ENCODE data around the gene KRT84.

KRT84 gene

DNA sequence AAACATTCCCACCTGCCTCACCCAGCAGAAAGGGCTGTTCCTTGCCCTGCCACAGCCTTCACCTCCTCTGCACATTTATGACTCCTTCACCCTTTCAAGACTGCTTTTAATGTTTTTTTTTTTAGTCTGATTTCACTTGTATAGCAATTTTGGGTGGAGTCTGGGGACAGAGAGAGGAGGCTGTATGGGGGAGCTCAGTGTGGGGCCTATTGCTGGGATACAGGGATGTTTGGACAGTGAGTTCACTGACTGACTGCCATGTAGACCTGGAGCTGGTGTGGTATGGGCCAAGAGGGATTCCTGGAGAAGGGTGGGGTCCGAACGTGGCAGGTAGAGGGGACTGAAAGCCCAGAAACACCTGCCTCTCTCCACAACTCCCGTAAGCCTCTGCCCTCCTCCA lies 16.2 kb downstream of the KRT84 start:
- Mint-ChIP-seq H3K27me3 (peaks cover 33 to 74% of the 10 kb centered on the region in 2 donors), H3K4me3 (no peak overlapping the region), H3K36me3 (ENCODE audit: insufficient read depth) (peaks cover 3% of the 10 kb centered on the region), H3K9me3 (no peaks in the 10 kb centered on the region), H3K4me1 (ENCODE audit: low read depth in 2 of 2) (no peaks in the 10 kb centered on the region), H3K27ac (no peak overlapping the region)
- ATAC-seq (replicated peaks) = no peak
- DNase-seq = no peak

GRCh38 chr12:52368508-52368907 lies 16.9 kb downstream of the KRT84 start:
- DNase-seq (no peak), ATAC-seq (replicated peaks) (no peak)
- Mint-ChIP-seq H3K9me3 (no peaks in the 10 kb centered on the region), H3K27me3 (peaks cover 33 to 81% of the 10 kb centered on the region in 2 donors), H3K27ac (no peak overlapping the region), H3K36me3 (ENCODE audit: insufficient read depth) (peaks cover 3% of the 10 kb centered on the region), H3K4me1 (ENCODE audit: low read depth in 2 of 2) (no peaks in the 10 kb centered on the region), H3K4me3 (no peak overlapping the region)

- Mint-ChIP-seq H3K27ac (no peak overlapping the region), H3K36me3 (ENCODE audit: insufficient read depth) (peaks cover 3% of the 10 kb centered on the region)
- DNase-seq = no peak
Measured at GRCh38 chr12:52367876-52368275, 17.6 kb downstream of the KRT84 start.

DNA sequence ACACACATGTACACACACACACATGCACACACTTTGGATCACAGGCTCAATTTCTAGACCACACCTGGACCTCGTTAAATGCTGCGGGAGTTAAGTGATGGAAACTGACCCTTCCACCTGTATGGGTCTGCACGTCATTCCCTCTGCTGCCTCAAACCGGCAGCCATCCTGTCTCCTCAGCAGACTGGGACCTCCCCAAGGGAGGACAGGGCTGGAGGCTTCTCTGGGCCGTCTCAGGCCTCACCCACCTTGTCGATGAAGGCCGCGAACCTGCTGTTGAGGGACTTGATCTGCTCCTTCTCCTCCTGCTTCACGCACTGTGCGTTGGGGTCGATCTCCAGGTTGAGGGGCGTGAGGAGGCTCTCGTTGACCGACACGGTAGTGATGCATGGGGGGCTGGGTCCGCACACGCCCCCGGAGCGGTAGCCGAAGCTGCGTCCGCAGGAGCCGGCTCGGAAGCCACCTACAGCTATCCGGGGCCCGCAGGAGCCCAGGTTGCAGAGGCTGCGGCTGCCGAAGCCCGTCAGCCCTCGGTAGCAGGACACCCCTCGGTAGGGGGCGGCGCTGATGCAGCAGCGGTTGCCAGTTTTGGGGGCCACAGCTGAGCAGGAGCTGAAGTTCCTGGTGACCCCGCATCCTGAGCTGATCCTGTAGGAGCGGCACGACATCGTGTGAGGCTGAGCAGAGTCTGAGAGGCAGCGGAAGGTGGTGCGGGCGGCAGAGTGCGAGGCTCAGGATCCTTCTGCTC lies 18.5 kb downstream of the KRT84 start, which contains the start of gene KRT85:
TSS of gene KRT85 (minus strand) at position 744 of the 748 bp plus-strand sequence. CDS start at position 668, 76 bp downstream.
- ATAC-seq (replicated peaks) (no peak), DNase-seq (no peak)
- Mint-ChIP-seq H3K36me3 (ENCODE audit: insufficient read depth) (peaks cover 3% of the 10 kb centered on the region), H3K4me3 (no peak within 1 kb of the TSS), H3K4me1 (ENCODE audit: low read depth in 2 of 2) (peaks cover 3 to 11% of the 10 kb centered on the region in 2 donors), H3K27ac (no peak within 1 kb of the TSS), H3K27me3 (peaks cover 33 to 83% of the 10 kb centered on the region in 2 donors), H3K9me3 (no peaks in the 10 kb centered on the region)

More at GRCh38 chr12:52367876-52368275, 17.6 kb downstream of the KRT84 start:
- Mint-ChIP-seq H3K9me3 (no peaks in the 10 kb centered on the region), H3K4me1 (ENCODE audit: low read depth in 2 of 2) (peaks cover 0 to 4% of the 10 kb centered on the region in 2 donors), H3K27me3 (peaks cover 33 to 88% of the 10 kb centered on the region in 2 donors), H3K4me3 (no peak overlapping the region)
- ATAC-seq (replicated peaks) = no peak

DNA sequence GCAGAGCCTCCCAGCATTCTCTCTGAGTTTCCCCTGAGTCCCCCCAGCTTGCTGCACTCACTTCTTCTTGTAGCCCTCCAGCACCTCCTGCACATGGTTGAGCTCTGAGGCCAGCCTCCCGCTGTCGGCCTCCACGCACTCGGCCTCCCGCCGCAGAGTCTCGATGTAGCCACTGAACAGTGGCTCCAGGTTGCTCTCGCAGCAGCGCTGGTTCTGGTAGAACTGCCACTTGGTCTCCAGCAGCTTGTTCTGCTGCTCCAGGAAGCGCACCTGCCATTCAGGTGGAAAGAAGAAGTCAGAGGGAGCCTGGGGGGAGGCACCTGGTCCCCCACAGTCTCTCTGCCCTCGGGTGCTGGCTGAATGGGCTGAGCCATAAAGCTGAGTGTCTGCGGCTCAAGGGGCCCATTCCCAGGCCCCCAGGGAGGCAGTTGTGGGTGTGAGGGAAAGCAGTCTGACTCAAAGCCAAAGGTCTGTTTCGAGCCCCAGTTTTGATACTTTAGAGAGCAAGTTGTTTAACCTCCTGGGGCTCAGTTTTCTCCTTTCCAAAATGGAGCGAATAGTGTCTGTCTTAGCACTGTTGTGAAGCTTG lies 20.5 kb downstream of the KRT84 start:
- Mint-ChIP-seq H3K36me3 (ENCODE audit: insufficient read depth) (peaks cover 3% of the 10 kb centered on the region), H3K4me1 (ENCODE audit: low read depth in 2 of 2) (peaks cover 12 to 26% of the 10 kb centered on the region in 2 donors), H3K4me3 (no peak overlapping the region), H3K27ac (no peak overlapping the region), H3K9me3 (no peaks in the 10 kb centered on the region), H3K27me3 (peaks cover 19 to 76% of the 10 kb centered on the region in 2 donors)
- ATAC-seq (replicated peaks) (no peak), DNase-seq (no peak)

DNA sequence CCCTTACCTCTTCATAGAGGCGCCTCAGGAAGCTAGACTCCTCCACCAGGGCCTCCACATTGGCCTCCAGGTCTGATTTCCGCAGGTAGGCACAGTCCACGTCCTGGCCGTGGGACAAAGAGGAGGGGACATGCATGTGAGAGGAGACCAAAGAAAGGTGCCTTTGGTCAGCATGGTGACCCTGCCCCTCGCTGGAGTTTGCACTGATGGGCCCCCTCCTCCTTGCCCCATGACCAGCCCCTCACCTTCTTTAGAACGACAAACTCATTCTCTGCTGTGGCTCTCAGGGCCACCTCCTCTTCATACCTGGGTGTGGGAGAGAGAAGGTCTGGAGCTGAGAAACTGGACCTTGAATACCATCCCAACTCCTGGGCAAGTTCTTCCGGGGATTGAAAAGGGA lies 21.4 kb downstream of the KRT84 start:
- ATAC-seq (replicated peaks) = no peak
- H3K4me3 Mint-ChIP-seq = no peak overlapping the region
- H3K27ac Mint-ChIP-seq = peak overlapping the region in 1 of 2 donors; percentile 44
- no peak for DNase-seq
- no peaks in the 10 kb centered on the region for H3K9me3 Mint-ChIP-seq
- peaks cover 3% of the 10 kb centered on the region for H3K36me3 Mint-ChIP-seq (ENCODE audit: insufficient read depth)
- H3K27me3 Mint-ChIP-seq = peaks cover 16 to 79% of the 10 kb centered on the region in 2 donors
- peaks cover 22 to 34% of the 10 kb centered on the region in 2 donors for H3K4me1 Mint-ChIP-seq (ENCODE audit: low read depth in 2 of 2)

GRCh38 chr12:52363111-52363679 lies 22.3 kb downstream of the KRT84 start:
- H3K27me3 Mint-ChIP-seq = peaks cover 7 to 72% of the 10 kb centered on the region in 2 donors
- no peaks in the 10 kb centered on the region for H3K9me3 Mint-ChIP-seq
- peaks cover 30 to 42% of the 10 kb centered on the region in 2 donors for H3K4me1 Mint-ChIP-seq (ENCODE audit: low read depth in 2 of 2)
- peaks cover 3% of the 10 kb centered on the region for H3K36me3 Mint-ChIP-seq (ENCODE audit: insufficient read depth)
- DNase-seq (no peak), ATAC-seq (replicated peaks) (no peak)
- H3K27ac Mint-ChIP-seq = no peak overlapping the region
- no peak overlapping the region for H3K4me3 Mint-ChIP-seq

GRCh38 chr12:52362118-52362726 lies 23.2 kb downstream of the KRT84 start:
- DNase-seq = no peak
- no peak for ATAC-seq (replicated peaks)
- H3K4me1 Mint-ChIP-seq (ENCODE audit: low read depth in 2 of 2) = peaks cover 36 to 45% of the 10 kb centered on the region in 2 donors
- peaks cover 3% of the 10 kb centered on the region for H3K36me3 Mint-ChIP-seq (ENCODE audit: insufficient read depth)
- no peak overlapping the region for H3K4me3 Mint-ChIP-seq
- H3K27me3 Mint-ChIP-seq = peaks cover 7 to 73% of the 10 kb centered on the region in 2 donors
- no peaks in the 10 kb centered on the region for H3K9me3 Mint-ChIP-seq
- peak overlapping the region in 1 of 2 donors; percentile 60 for H3K27ac Mint-ChIP-seq

GRCh38 chr12:52361553-52361952 lies 23.9 kb downstream of the KRT84 start:
- Mint-ChIP-seq H3K27me3 (peaks cover 5 to 73% of the 10 kb centered on the region in 2 donors), H3K9me3 (no peaks in the 10 kb centered on the region), H3K27ac (peak overlapping the region; percentile 60 to 67), H3K4me1 (ENCODE audit: low read depth in 2 of 2) (peaks cover 36 to 45% of the 10 kb centered on the region in 2 donors), H3K36me3 (ENCODE audit: insufficient read depth) (peaks cover 3% of the 10 kb centered on the region), H3K4me3 (peak overlapping the region in 1 of 2 donors; percentile 50)
- DNase-seq (peak in 2 of 3 experiments; percentile 6 to 16), ATAC-seq (replicated peaks) (peak; percentile 72)

DNA sequence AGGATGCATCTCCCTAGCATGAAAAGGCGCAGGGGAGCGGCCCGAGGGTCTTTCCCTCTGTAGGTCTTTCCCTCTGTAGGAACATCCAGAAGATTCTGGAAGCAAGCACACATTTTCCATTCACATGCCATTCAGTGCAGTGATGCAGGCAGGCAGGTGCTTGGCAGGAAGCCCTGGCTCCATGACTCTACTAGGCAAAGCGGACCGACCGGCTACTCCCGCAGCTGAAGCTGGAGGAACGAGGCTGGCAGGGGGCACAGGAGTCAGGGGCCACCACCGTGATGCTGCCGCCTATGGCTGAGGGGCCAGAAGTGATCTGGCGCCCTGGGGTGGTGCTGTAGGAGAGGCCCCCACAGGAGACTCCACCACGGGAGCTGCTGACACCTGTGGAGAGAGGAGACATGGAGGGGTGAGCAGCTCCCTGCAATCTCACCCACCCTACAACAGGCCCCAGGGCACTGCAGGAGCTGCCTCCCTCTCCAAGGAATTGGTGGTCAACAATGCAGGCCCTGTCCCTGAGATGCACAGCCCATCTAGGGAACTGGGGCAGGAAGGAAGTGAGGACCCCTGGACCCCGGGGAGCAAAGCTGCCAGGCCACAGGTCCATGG lies 24.7 kb downstream of the KRT84 start:
- Mint-ChIP-seq H3K9me3 (no peaks in the 10 kb centered on the region), H3K36me3 (ENCODE audit: insufficient read depth) (peaks cover 3% of the 10 kb centered on the region), H3K27ac (peak overlapping the region; percentile 67 to 74), H3K4me1 (ENCODE audit: low read depth in 2 of 2) (peaks cover 36 to 45% of the 10 kb centered on the region in 2 donors), H3K27me3 (peaks cover 0 to 67% of the 10 kb centered on the region in 2 donors), H3K4me3 (peak overlapping the region; percentile 4 to 7)
- no peak for DNase-seq
- no peak for ATAC-seq (replicated peaks)

- no peak for ATAC-seq (replicated peaks)
- no peak overlapping the region for H3K4me3 Mint-ChIP-seq
- no peaks in the 10 kb centered on the region for H3K9me3 Mint-ChIP-seq
- H3K27me3 Mint-ChIP-seq = peaks cover 0 to 63% of the 10 kb centered on the region in 2 donors
- H3K36me3 Mint-ChIP-seq (ENCODE audit: insufficient read depth) = peaks cover 3% of the 10 kb centered on the region
- H3K4me1 Mint-ChIP-seq (ENCODE audit: low read depth in 2 of 2) = peaks cover 36 to 45% of the 10 kb centered on the region in 2 donors
- DNase-seq = no peak
- H3K27ac Mint-ChIP-seq = peak overlapping the region in 1 of 2 donors; percentile 74
Measured at GRCh38 chr12:52360106-52360662, 25.3 kb downstream of the KRT84 start.

- Mint-ChIP-seq H3K36me3 (ENCODE audit: insufficient read depth) (peaks cover 3% of the 10 kb centered on the region), H3K9me3 (no peaks in the 10 kb centered on the region), H3K27ac (peak overlapping the region in 1 of 2 donors; percentile 74), H3K4me3 (peak overlapping the region in 1 of 2 donors; percentile 63), H3K27me3 (peaks cover 0 to 63% of the 10 kb centered on the region in 2 donors), H3K4me1 (ENCODE audit: low read depth in 2 of 2) (peaks cover 36 to 45% of the 10 kb centered on the region in 2 donors)
- DNase-seq (no peak), ATAC-seq (replicated peaks) (no peak)
Measured at GRCh38 chr12:52359621-52360061, 25.8 kb downstream of the KRT84 start.
